Right atrium auricular region (tissue), 2 donors: ENCODE data around the gene TPM4. TPM values are rescaled to one million over a fixed set of nuclear protein-coding genes. Genes with fewer than 3 reads are reported as not detected.

Experiments
- DNase-seq: peaks from one replicate; pipeline ENCODE4 v3.0.0-alpha.2; 2019; ENCODE audit warnings: low spot score
- H3K27ac ChIP-seq, 2 donors: fragments of 200-600 bp; sonication (generic); 1 replicate in 1 of 2; 2 replicates in 1 of 2; pipeline ENCODE4 v1.5.1; 2016 to 2019
- H3K27me3 ChIP-seq, 2 donors: fragments of 200-600 bp; sonication (generic); one replicate each; pipeline versions ENCODE4 v1.5.1 to v1.6.0; 2017 to 2019
- H3K36me3 ChIP-seq: fragments of 200-600 bp; sonication (generic); one replicate; pipeline ENCODE4 v1.5.1; 2016
- H3K4me1 ChIP-seq, 2 donors: fragments of 200-600 bp; sonication (generic); one replicate each; pipeline versions ENCODE4 v1.5.1 to v1.6.0; 2017 to 2019
- H3K4me3 ChIP-seq, 2 donors: fragments of 200-600 bp; sonication (generic); 1 replicate in 1 of 2; 2 replicates in 1 of 2; pipeline ENCODE4 v1.5.1; 2017 to 2019; ENCODE audit warnings: mild to moderate bottlenecking in 1 of 2, moderate library complexity in 1 of 2
- H3K9me3 ChIP-seq, 2 donors: fragments of 200-600 bp; sonication (generic); one replicate each; pipeline ENCODE4 v1.5.1; 2019
- CTCF ChIP-seq, 2 donors: fragments of 200-600 bp; sonication (generic); IDR thresholded peaks; one replicate each; pipeline ENCODE4 v1.5.1; 2019; ENCODE audit warnings: antibody characterized with exemption in 2 of 2
- total RNA-seq, 2 donors: library from RNA; depleted of rRNA; stranded (reverse); fragments of >200 nt; gene quantifications; one replicate each; pipeline ENCODE4 v1.1.0, GENCODE V29; 2016

The TPM4 gene
- total RNA-seq, 2 donors from 2014 or later = 163 to 194 TPM

GRCh38 chr19:16091546-16092475 is 15.5 kb downstream of the TPM4 start:
- no peak for DNase-seq
- Histone ChIP-seq H3K4me3 (no peak overlapping the region), H3K9me3 (no peaks in the 10 kb centered on the region), H3K27me3 (no peaks in the 10 kb centered on the region), H3K4me1 (peaks cover 0 to 19% of the 10 kb centered on the region in 2 donors), H3K27ac (no peak overlapping the region), H3K36me3 (peaks cover 98% of the 10 kb centered on the region)
- no peak for TF ChIP-seq CTCF (IDR thresholded peaks at IDR 0.05)

GRCh38 chr19:16094360-16095070 is 18.2 kb downstream of the TPM4 start:
- no peak overlapping the region for H3K4me3 ChIP-seq
- H3K27ac ChIP-seq = peak overlapping the region in 1 of 2 donors; percentile 35
- no peak for DNase-seq
- H3K9me3 ChIP-seq = no peaks in the 10 kb centered on the region
- TF ChIP-seq CTCF (IDR thresholded peaks at IDR 0.05) = no peak
- no peaks in the 10 kb centered on the region for H3K27me3 ChIP-seq
- no peaks in the 10 kb centered on the region for H3K4me1 ChIP-seq
- H3K36me3 ChIP-seq = peaks cover 98% of the 10 kb centered on the region

GRCh38 chr19:16095071-16095571 is 18.8 kb downstream of the TPM4 start:
- Histone ChIP-seq H3K36me3 (peaks cover 98% of the 10 kb centered on the region), H3K27ac (peak overlapping the region; percentile 10 to 35), H3K4me1 (no peaks in the 10 kb centered on the region), H3K4me3 (no peak overlapping the region), H3K27me3 (no peaks in the 10 kb centered on the region), H3K9me3 (no peaks in the 10 kb centered on the region)
- no peak for TF ChIP-seq CTCF (IDR thresholded peaks at IDR 0.05)
- DNase-seq = no peak

GRCh38 chr19:16096280-16096855 is 20.1 kb downstream of the TPM4 start:
- Histone ChIP-seq H3K9me3 (no peaks in the 10 kb centered on the region), H3K27me3 (no peaks in the 10 kb centered on the region), H3K36me3 (peaks cover 98% of the 10 kb centered on the region), H3K4me3 (no peak overlapping the region), H3K27ac (peak overlapping the region in 1 of 2 donors; percentile 7), H3K4me1 (no peaks in the 10 kb centered on the region)
- TF ChIP-seq CTCF (IDR thresholded peaks at IDR 0.05) = no peak
- DNase-seq = no peak

GRCh38 chr19:16098416-16098768 is 22.1 kb downstream of the TPM4 start:
- no peaks in the 10 kb centered on the region for H3K9me3 ChIP-seq
- H3K27me3 ChIP-seq = no peaks in the 10 kb centered on the region
- H3K4me1 ChIP-seq = no peaks in the 10 kb centered on the region
- no peak for DNase-seq
- no peak overlapping the region for H3K4me3 ChIP-seq
- no peak for TF ChIP-seq CTCF (IDR thresholded peaks at IDR 0.05)
- no peak overlapping the region for H3K27ac ChIP-seq
- peaks cover 98% of the 10 kb centered on the region for H3K36me3 ChIP-seq
